Hematopoietic multipotent progenitor cell treated with erythropoietin and hydrocortisone succinate and interleukin-3 and kit ligand, for 17 days (in vitro differentiated cells): ENCODE data around the gene DEPDC1B.
"Not testable (repeated sequence)": the region's sequence is repeated elsewhere in the genome, so short reads cannot be mapped to it uniquely, and the experiment has no call there.

ENCODE experiments used
- DNase-seq: peaks from one replicate; pipeline ENCODE4 v3.0.0-alpha.2; 2015; ENCODE audit warnings: low spot score

Gene DEPDC1B

GRCh38 chr5:60583616-60584015 is 116.3 kb downstream of the DEPDC1B start:
- DNase-seq, result no peak

GRCh38 chr5:60578315-60578714 is 121.7 kb downstream of the DEPDC1B start:
- no peak for DNase-seq

GRCh38 chr5:60577116-60577515 is 122.8 kb downstream of the DEPDC1B start:
- no peak for DNase-seq

GRCh38 chr5:60576425-60576824 is 123.5 kb downstream of the DEPDC1B start:
- DNase-seq, result no peak

- DNase-seq, result no peak
These were observed 131.3 kb downstream of the DEPDC1B start for GRCh38 chr5:60568646-60569045.

GRCh38 chr5:60563696-60564324 is 136.2 kb downstream of the DEPDC1B start:
- no peak for DNase-seq

GRCh38 chr5:60553291-60553690 is 146.7 kb downstream of the DEPDC1B start:
- DNase-seq, result not testable (repeated sequence)

GRCh38 chr5:60551829-60552228 is 148.1 kb downstream of the DEPDC1B start:
- no peak for DNase-seq

- no peak for DNase-seq
These were observed 148.7 kb downstream of the DEPDC1B start for GRCh38 chr5:60551250-60551649.

- DNase-seq, result no peak
These were observed 149.7 kb downstream of the DEPDC1B start for GRCh38 chr5:60550311-60550710.

- DNase-seq, result no peak
These were observed 150.1 kb downstream of the DEPDC1B start for GRCh38 chr5:60549841-60550240.
